Activated T-helper 1 cell treated with Interleukin-2 at 50 U/mL for 16 hours (primary cell): Measurements from ENCODE around the gene KCNJ12.
"Not testable (repeated sequence)": the region's sequence is repeated elsewhere in the genome, so short reads cannot be mapped to it uniquely, and the experiment has no call there.

Experiments
- DNase-seq: peaks from one replicate; pipeline ENCODE4 v3.0.0-alpha.2; 2020; ENCODE audit warnings: low read depth

The KCNJ12 gene

GRCh38 chr17:21349358-21350050 is 26.7 kb upstream of the KCNJ12 start:
- not testable (repeated sequence) for DNase-seq

GRCh38 chr17:21350495-21350894 is 25.7 kb upstream of the KCNJ12 start:
- not testable (repeated sequence) for DNase-seq

DNA sequence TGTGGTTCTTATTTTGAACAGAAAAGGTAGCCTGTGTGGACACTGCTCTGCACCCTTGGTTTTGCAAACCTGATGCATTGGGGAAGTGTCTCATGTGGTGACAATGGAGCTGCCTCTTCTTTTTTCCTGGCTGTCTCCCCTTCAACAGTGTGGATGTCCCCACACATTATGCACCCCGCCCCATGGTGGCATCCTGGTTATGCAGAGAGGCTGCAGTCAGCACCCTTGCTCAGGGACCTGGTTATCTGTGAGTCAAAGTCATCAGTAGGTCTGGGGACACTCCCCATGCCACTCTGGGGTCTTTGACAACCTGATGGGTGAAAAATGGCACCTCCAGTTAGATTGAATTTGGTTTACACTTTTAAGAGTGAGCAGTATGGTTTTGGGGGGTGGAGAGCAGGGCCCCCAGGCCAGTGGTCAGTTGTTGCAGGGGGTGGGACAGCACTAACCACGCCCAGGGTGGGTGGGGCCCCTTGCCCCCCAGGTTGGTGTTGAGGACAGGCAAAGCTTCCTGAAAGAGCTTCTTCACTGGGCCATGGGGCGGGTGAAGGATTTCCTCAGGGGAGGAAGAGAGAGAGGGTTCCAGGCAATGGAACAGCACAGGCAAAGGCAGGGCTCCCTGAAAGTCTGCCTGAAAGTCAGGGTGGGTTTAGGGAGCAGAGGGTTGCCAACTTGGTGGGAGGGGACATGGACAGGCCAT is 24.6 kb upstream of the KCNJ12 start:
- no peak for DNase-seq

- DNase-seq: no peak
Observed at GRCh38 chr17:21352221-21352980, 23.8 kb upstream of the KCNJ12 start.

DNA sequence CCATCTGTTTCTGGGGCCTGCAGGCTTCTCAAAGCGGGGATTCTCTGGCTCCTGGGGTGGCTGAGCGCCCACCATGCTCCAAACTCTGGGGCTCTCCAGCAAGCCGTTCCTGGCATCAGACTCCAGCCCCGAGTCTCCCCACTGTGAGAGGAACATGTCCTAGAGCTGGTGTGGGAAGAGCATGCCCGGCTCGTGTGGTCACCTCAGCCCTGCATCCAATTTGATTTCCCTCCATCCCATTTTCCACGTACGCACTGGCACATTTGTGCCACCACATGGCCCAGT is 23.2 kb upstream of the KCNJ12 start:
- no peak for DNase-seq

DNA sequence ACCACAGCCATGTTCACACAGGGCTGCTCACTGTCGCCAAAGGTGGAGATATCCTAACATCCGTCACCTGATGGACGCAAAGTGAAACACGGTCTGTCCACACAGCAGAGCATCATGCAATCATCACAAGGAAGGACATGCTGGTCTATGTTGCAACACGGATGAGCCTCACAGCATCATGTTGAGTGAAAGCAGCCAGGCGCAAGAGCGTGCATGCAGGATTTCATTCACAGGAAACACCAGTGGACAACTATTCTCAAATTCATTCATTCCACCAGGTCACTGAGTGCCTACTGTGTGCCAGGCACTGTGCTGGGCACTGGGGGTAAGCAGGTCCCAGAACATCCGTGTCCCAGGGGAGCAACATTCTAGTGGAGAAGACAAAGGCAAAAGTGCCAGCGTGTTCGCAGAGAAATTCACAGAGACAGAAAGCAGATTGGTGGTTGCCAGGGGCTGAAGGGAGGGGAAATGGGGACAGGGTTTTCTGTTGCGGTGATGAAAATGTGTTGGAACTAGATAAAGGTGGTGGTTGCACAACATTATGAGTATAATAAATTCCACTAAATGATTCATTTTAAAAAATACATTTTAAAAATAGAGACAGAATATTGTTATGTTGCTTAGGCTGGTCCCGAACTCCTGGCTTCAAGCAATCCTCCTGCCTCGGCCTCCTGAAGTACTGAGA is 22.7 kb upstream of the KCNJ12 start:
- DNase-seq: no peak

DNA sequence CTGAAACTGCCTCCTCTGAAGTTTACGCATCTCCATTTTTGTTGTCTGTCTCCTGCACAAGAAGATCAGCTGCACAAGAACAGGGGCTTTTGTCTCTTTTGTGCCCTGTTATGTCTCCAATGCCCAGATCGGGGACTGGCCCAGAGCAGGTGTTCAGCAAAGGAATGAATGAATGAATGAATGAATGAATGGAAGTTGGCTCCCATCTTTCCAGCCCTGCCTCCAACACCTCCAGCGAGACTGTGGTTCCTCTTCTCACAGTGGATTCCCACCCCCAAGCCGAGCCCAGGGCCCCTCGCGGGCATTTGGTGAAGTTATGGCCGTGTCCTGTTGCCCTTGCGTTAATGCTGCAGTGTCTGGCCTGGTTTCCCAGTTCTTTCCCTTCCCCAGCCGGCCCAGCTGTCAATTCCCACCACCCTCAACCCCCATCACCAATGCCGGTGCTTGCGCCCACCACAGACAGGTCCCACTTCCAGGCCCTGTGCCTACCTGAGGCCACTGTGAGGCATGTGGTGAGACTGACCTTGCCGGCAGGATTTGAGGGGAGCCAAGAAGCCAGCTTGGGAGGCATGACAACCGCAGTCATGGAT is 21.3 kb upstream of the KCNJ12 start:
- no peak for DNase-seq

DNA sequence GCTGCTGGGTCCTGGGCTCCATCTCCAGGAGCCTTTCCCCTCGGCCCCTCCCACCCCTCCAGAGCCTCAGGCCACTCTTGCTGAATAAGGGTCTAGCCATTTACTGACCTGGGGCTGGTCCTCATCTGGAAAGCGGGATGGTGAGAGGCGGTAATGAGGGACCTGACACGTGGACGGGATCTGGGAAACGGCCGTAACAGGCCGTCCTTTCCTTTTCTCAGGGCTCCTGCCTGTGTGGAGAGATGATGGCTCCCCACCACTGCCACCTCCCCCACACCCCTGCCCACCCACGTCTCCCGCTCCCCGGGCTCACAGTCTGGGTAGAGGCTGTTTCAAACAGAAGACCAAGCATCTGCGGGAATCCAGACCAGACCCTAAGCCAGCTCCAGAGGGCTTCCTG is 20.6 kb upstream of the KCNJ12 start:
- DNase-seq: no peak

DNA sequence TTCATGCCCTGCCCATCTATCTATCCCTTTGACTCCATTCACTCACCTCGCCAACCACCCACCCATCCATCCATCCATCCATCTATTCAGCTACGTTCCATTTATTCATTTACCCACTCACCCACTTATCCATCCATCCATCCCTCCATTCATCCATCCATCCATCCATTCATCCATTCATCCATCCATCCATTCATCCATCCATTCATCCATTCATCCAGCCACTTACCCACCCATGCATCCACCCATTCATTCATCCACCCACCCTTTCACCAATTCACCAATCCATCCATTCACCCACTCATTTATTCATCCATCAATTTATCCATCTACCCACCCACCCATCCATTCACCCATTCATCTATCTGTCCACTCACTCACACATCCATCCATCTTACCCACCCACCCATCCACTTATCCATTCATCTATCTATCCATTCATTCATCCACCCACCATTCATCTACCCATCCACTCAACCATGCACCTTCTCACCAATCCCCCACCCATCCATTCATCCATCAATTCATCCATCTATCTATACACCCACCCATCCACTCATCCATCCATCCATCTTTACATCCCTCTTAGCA is 19.5 kb upstream of the KCNJ12 start:
- no peak for DNase-seq

- no peak for DNase-seq
Observed at GRCh38 chr17:21357281-21357680, 18.9 kb upstream of the KCNJ12 start.

DNA sequence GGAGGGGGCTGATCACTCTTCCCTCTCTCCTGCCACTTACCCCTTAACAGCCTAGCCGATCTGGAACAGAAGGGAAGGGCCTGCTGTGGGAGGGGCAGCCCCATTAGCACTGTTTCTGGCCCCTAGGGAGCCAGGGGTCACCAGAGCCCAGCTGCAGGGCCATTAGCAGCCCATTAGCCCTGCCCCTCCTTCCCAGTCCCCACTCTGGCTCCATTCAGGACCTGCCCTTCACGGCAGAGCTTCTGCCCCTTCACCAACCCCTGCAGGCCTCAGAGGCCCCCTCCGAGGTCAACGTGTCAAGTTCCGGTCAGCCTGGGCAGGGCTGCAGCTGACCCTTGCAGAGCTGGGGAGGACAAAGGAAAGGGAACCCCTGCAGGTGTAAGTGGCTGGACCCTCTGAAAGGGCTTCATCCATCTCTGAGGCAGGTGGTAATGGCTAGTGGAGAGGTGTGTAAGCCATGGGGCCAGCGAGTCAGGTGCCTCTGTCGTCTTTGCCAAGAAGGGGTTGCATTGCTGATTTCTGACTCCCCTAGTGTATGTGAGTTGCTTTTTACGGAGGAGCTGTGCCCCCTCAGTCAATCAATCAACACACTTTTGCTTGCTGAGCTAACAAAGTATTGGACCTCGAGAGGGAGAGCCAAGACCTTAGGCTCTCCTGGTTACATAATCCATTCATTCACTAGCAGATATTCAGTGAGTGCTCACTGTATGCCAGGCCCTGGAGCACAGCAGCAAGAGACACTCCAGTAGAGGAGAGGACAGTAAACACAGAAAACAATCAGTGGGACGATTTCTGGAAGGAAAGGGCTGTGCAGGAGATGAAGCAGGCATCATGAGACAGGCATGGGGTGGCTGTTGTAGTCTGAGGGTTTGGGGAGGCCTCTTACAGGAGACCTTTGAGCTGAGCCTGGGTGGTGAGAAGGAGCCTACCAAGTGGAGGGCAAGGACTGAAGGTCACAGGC is 18.2 kb upstream of the KCNJ12 start:
- DNase-seq: no peak

DNA sequence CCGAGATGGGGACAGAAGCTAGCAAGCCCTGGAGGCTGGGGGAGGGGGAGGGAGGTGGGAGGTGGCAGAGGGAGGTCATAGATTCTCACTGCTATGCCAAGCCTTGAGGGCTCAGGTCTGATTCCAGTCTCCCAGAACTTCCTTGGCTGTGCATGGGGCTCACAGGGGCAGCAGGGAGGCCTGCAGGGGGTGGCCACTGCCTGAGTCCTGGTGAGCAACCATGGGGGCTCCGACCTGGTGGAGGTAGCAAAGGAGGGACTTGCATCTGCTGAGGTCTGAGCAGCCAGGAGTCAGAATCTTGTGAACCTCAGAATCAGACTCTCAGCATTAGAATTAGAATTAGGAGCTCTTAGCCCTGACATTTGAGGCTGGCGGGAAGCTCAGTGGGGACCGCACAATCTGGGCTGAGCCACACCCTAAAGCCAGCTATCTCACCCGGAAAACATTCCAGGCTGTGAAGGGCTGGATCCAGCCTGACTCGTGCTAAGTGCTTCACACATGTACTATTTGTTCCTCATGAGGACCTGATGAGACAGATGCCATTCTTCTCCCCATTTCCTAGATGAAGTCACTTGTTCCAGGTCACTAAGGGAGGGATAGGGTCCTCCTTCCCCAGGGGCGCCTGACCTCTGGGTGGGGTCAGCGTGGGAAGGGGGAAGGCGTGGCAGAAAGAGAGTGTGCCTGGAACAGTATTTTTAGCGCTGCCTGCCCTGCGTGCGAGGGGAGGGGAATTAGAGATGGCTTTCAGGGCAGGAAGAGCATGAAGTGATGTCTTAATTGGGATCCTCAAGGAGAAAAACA is 17.3 kb upstream of the KCNJ12 start:
- no peak for DNase-seq

DNA sequence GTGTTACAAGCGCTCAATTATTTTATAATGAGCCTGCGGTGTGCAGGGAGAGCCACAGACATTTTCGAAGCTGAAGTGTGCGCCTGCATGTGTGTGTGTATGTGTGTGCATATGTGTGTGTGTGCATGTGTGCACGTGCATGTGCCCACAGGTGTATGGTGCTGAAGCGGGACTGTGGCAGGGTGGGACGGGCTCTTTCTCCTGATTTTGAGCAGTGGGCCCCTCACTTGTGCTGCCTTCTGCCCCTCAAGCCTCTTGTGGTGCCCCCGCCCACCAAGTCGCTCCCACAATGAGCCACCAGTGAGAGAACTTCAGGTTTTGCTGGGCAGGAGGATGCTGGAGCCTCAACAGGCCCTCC is 16.7 kb upstream of the KCNJ12 start:
- no peak for DNase-seq

GRCh38 chr17:21360048-21360447 is 16.1 kb upstream of the KCNJ12 start:
- DNase-seq: no peak

DNA sequence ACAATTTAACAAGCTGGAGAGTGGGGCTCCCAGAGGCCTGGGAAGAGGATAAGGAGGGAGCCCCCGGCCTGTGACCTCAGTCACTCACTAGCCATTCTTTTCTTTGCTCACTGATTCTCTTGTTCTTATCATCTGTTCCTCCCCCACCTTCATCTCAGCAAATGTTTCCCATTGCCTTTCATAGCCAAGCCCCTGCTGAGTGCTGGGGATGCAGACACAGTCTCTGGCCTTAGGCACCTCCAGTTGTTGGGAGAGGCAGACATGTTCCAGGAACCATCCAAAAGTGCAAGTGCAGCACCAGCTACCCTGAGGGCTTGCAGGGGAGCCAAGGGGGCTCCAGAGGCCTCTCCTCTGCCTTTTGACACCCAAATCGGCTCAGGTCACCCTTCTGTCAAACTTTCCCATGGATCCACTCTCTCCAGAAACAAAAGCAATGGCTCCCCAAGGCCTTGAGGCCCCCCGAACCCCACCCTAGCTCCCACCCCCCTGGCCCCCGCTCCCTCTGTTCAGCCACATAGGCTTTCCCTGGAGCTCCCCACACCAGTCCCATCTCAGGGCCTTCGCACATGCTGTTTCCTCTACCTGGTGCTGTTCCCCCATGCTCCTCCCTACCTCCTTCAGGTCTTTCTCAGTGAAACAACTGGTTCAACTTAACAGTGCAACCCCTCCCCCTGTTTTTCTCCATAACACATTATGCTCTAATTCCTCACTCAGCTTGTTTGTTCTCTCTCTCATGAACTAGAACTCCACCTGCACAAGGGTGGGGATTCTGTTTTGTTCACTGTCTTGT is 14.9 kb upstream of the KCNJ12 start:
- no peak for DNase-seq

DNA sequence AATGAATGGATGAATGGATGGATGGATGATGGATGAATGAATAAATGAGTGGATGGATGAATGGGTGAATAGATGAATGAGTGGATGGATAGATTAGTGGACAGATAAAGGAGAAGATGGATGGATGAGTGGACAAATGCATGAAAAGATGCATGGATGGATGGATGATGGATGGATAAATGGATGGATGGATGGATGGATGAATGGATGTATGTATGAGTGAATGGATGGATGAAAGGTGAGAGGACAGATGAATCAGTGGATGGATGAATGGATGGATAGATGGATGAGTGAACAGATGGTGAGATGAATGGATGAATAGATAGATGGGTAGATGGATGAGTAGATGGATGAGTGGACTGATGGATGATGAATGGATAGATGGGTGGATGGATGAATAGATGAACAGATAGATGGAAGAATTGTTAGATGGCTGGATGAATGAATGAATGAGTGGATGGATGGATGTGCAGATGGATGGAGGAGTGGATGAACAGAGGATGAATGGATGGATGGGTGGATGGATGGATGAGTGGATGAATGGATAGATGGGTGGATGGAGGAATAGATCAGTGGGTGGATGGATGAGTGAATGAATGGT is 13.7 kb upstream of the KCNJ12 start:
- no peak for DNase-seq

- DNase-seq: no peak
Observed at GRCh38 chr17:21363776-21364642, 12.1 kb upstream of the KCNJ12 start.

- DNase-seq: no peak
Observed at GRCh38 chr17:21365016-21365415, 11.1 kb upstream of the KCNJ12 start.
